Glutamatergic neuron (in vitro differentiated cells): ENCODE measurements around the gene TBX18. TPM values are rescaled to one million over a fixed set of nuclear protein-coding genes. Genes with fewer than 3 reads are reported as not detected.

ENCODE experiments used
- DNase-seq: peaks from one replicate; pipeline ENCODE4 v3.0.0; 2022
- H3K27ac Mint-ChIP-seq: one replicate; pipeline ENCODE4 v1.8.0; 2020; ENCODE audit warnings: mild to moderate bottlenecking, mixed read lengths, inconsistent platforms; ENCODE audit not compliant: unreplicated experiment
- H3K27me3 Mint-ChIP-seq: one replicate; pipeline ENCODE4 v1.8.0; 2020; ENCODE audit warnings: mild to moderate bottlenecking, moderate library complexity, mixed read lengths, inconsistent platforms; ENCODE audit not compliant: unreplicated experiment
- H3K36me3 Mint-ChIP-seq: one replicate; pipeline ENCODE4 v1.8.0; 2020; ENCODE audit warnings: mild to moderate bottlenecking, mixed read lengths, inconsistent platforms; ENCODE audit not compliant: unreplicated experiment
- H3K4me1 Mint-ChIP-seq: one replicate; pipeline ENCODE4 v1.8.0; 2020; ENCODE audit warnings: mild to moderate bottlenecking, low read depth, mixed read lengths, inconsistent platforms; ENCODE audit not compliant: unreplicated experiment
- H3K4me3 Mint-ChIP-seq: one replicate; pipeline ENCODE4 v1.8.0; 2020; ENCODE audit warnings: mild to moderate bottlenecking, mixed read lengths, inconsistent platforms; ENCODE audit not compliant: unreplicated experiment
- H3K9me3 Mint-ChIP-seq: one replicate; pipeline ENCODE4 v1.8.0; 2020; ENCODE audit warnings: mild to moderate bottlenecking, moderate library complexity, mixed read lengths, inconsistent platforms; ENCODE audit not compliant: unreplicated experiment
- CTCF ChIP-seq: fragments of 200-600 bp; sonication (generic); IDR thresholded peaks from one replicate; pipeline ENCODE4 v1.5.0; 2021; ENCODE audit not compliant: partially characterized antibody, unreplicated experiment
- total RNA-seq: library from RNA; stranded (reverse); fragmentation: NEBNext Ultra II Directional; extraction: Animal tissue kit (Norgen Biotek cat#: 25700); gene quantifications from one replicate; pipeline ENCODE4 v1.2.1, GENCODE V29; 2021; ENCODE audit not compliant: unreplicated experiment

The TBX18 gene
- total RNA-seq, 1 donor from 2014 or later: 5.1 TPM

- no peaks in the 10 kb centered on the region for H3K36me3 Mint-ChIP-seq
- no peak for DNase-seq
- no peak overlapping the region for H3K4me3 Mint-ChIP-seq
- H3K4me1 Mint-ChIP-seq: peaks cover 8% of the 10 kb centered on the region
- H3K27ac Mint-ChIP-seq: no peak overlapping the region
- no peaks in the 10 kb centered on the region for H3K9me3 Mint-ChIP-seq
- TF ChIP-seq CTCF: no peak
- no peaks in the 10 kb centered on the region for H3K27me3 Mint-ChIP-seq
Observed at GRCh38 chr6:84648444-84648843, 116.0 kb downstream of the TBX18 start.

- Mint-ChIP-seq H3K4me1 (peaks cover 8% of the 10 kb centered on the region), H3K27me3 (no peaks in the 10 kb centered on the region), H3K4me3 (no peak overlapping the region), H3K9me3 (no peaks in the 10 kb centered on the region), H3K27ac (no peak overlapping the region), H3K36me3 (no peaks in the 10 kb centered on the region)
- TF ChIP-seq CTCF: no peak
- no peak for DNase-seq
Observed at GRCh38 chr6:84645563-84646266, 118.7 kb downstream of the TBX18 start.

- no peak overlapping the region for H3K27ac Mint-ChIP-seq
- H3K27me3 Mint-ChIP-seq: no peaks in the 10 kb centered on the region
- no peak for TF ChIP-seq CTCF
- no peaks in the 10 kb centered on the region for H3K36me3 Mint-ChIP-seq
- peaks cover 7% of the 10 kb centered on the region for H3K4me1 Mint-ChIP-seq
- no peaks in the 10 kb centered on the region for H3K9me3 Mint-ChIP-seq
- no peak for DNase-seq
- no peak overlapping the region for H3K4me3 Mint-ChIP-seq
Observed at GRCh38 chr6:84645000-84645399, 119.4 kb downstream of the TBX18 start.

DNA sequence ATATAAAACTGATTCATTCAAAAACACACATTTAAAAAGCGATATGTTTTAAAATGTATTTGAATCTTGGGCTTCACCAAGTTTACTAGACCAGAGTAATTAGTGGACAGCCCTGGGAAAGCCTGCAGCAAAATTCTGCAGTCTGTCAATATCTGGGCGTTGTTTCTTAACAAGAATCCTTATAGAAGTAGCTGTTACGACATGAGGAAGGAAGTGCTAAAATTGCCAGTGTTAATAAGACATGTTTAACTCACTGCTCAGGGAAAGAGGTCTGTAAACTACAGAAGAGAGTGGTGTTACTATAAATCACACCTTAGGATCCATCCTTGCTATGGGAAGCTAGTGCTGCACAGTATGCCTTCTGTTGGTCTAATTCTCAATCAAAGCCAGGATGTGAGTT lies 120.6 kb downstream of the TBX18 start:
- Mint-ChIP-seq H3K4me3 (no peak overlapping the region), H3K27ac (no peak overlapping the region), H3K9me3 (no peaks in the 10 kb centered on the region), H3K36me3 (no peaks in the 10 kb centered on the region), H3K27me3 (no peaks in the 10 kb centered on the region), H3K4me1 (peaks cover 2% of the 10 kb centered on the region)
- DNase-seq: no peak
- no peak for TF ChIP-seq CTCF

- no peak overlapping the region for H3K4me3 Mint-ChIP-seq
- peaks cover 2% of the 10 kb centered on the region for H3K4me1 Mint-ChIP-seq
- no peak overlapping the region for H3K27ac Mint-ChIP-seq
- TF ChIP-seq CTCF: no peak
- no peaks in the 10 kb centered on the region for H3K9me3 Mint-ChIP-seq
- no peaks in the 10 kb centered on the region for H3K36me3 Mint-ChIP-seq
- no peak for DNase-seq
- H3K27me3 Mint-ChIP-seq: no peaks in the 10 kb centered on the region
Observed at GRCh38 chr6:84641076-84641475, 123.3 kb downstream of the TBX18 start.
